SU-DHL-6 (cell line): Measurements from ENCODE around the gene RASIP1.

Experiments
- CTCF ChIP-seq: fragments of 200-600 bp; sonication (generic); IDR thresholded peaks from one replicate; pipeline ENCODE4 v1.5.1; 2017; ENCODE audit warnings: antibody characterized with exemption, mild to moderate bottlenecking, low read length, moderate library complexity; ENCODE audit not compliant: insufficient read depth, poor library complexity, severe bottlenecking
- EZH2phosphoT487 ChIP-seq: fragments of 200-600 bp; sonication (generic), shearing (Covaris generic); conservative IDR thresholded peaks from 2 replicates; pipeline ENCODE4 v1.6.1; 2018; ENCODE audit warnings: mild to moderate bottlenecking, antibody characterized with exemption, low read length, moderate library complexity, mixed read lengths

- no peak for TF ChIP-seq CTCF
- no peak for TF ChIP-seq EZH2phosphoT487
Observed at GRCh38 chr19:48750771-48751504, 10.5 kb upstream of the RASIP1 start.
